NT2/D1 (cell line): ENCODE data around the gene ZDHHC22.

ENCODE experiments used
- YY1 ChIP-seq: IDR thresholded peaks from 2 replicates; pipeline ENCODE4 v1.6.1; 2011; ENCODE audit not compliant: insufficient read length, insufficient read depth
- ZNF274 ChIP-seq: IDR thresholded peaks from 2 replicates; pipeline ENCODE4 v1.6.1; 2011; ENCODE audit warnings: mild to moderate bottlenecking, low read depth, low read length

DNA sequence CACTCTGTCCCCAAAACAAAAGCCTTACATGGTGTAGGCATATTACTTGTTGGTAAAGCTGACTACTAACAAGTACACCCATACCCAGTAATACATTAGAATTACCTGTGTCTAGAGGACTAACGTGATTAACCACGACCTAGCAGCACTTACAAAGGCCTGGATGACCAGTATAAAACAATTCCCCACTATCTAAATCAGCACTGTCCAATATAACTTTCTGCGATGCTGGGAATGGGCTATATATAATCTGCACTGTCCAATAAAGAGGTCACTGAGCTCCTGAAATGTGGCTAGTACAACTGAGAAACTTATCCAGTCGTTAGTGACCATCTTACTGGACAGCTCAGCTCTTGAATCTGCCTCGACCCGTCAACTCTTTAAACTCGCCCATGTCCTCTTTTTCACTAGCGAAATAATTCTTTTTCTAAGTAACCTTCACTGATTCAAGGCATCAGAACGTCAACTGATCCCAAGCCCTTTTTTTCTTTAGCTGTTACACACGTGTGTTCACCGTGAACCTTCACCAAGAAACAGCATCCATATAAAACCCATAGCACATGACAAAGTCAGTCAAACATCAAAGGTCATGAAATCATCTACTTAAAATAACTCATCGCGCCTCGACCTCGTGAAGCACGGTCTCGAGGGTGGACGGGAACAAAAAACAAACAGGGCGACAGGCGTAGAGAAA is 44.4 kb downstream of the ZDHHC22 start:
- no peak for TF ChIP-seq ZNF274
- TF ChIP-seq YY1 = no peak
